Cardiac muscle cell (in vitro differentiated cells and primary cell): ENCODE data around the gene TPRG1L. TPM values are rescaled to one million over a fixed set of nuclear protein-coding genes. Genes with fewer than 3 reads are reported as not detected.

ENCODE experiments used
- DNase-seq, 2 donors: peaks; one replicate each; pipeline versions ENCODE4 v3.0.0 to v3.0.0-alpha.2; 2010 to 2017; ENCODE audit warnings: low read depth in 1 of 2, low spot score in 1 of 2
- H3K27ac ChIP-seq: fragments of 200-600 bp; sonication (generic); 2 replicates; pipeline ENCODE4 v1.5.1; 2016
- H3K27me3 ChIP-seq: fragments of 200-600 bp; sonication (generic); 2 replicates; pipeline ENCODE4 v1.6.0; 2016; ENCODE audit warnings: control low read depth
- H3K36me3 ChIP-seq: fragments of 200-600 bp; sonication (generic); 2 replicates; pipeline ENCODE4 v1.5.1; 2016; ENCODE audit warnings: control low read depth
- H3K4me1 ChIP-seq: fragments of 200-600 bp; sonication (generic); 2 replicates; pipeline ENCODE4 v1.8.1; 2017; ENCODE audit warnings: low read depth, mild to moderate bottlenecking, mixed run types
- H3K4me3 ChIP-seq: fragments of 200-600 bp; sonication (generic); 2 replicates; pipeline ENCODE4 v1.5.1; 2016; ENCODE audit warnings: mild to moderate bottlenecking
- H3K9me3 ChIP-seq: fragments of 200-600 bp; sonication (generic); 2 replicates; pipeline ENCODE4 v1.5.1; 2017; ENCODE audit warnings: low read depth, mild to moderate bottlenecking, control low read depth
- polyA plus RNA-seq: library from polyadenylated mRNA; unstranded; fragments of >200 nt; fragmentation: Nextera tagmentation; extraction: Ambion mirVana; gene quantifications from 2 replicates; pipeline ENCODE4 v1.2.1, GENCODE V29; 2016
- total RNA-seq: library from RNA; depleted of rRNA; stranded (reverse); fragments of >200 nt; gene quantifications from 2 replicates; pipeline ENCODE4 v1.2.3, GENCODE V29; 2016
- TF ChIP-seq, protein P1 (sequence below): IDR thresholded peaks from 2 replicates; pipeline ENCODE4 v1.5.1; 2012; ENCODE audit warnings: low read depth, mild to moderate bottlenecking, low read length

Gene TPRG1L
- total and polyA plus RNA-seq, 2 experiments from 2014 or later = 9.3 to 32.3 TPM

DNA sequence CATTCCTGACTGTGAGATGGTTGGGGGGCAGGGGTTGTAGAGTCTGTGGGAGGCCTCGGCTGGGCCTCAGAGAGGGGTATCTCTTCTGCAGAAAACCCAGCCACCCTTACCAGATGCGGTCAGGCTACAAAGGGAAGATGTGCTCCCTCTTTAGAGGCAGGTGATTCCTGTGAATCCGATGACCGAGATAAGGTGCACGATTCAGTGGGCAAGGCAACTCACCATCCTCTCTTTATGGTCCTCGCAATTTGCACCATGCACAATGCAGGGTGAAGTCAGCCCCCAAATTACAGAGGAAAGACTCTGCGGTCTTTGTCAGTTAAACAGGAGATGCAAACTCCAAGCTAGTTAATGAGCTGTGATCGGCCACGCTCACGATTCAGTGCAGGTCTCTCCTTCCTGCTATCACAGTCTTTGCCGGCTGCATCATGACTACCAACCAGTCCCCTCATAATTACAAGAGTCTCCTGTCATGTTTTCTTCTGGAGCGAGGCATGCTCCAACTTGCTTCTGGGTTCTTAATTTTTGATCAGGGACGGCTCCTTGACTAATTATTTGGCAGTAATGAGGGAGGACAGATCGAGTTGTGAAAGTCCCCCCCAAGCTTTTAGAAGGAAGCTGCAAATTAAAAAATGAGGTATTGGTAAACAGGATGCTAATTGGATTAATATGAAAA lies 40.0 kb downstream of the TPRG1L start:
- no peaks in the 10 kb centered on the region for H3K4me1 ChIP-seq
- no peak overlapping the region for H3K27ac ChIP-seq
- H3K4me3 ChIP-seq = no peak overlapping the region
- H3K9me3 ChIP-seq = no peaks in the 10 kb centered on the region
- peaks cover 32% of the 10 kb centered on the region for H3K27me3 ChIP-seq
- no peak for DNase-seq
- TF ChIP-seq, protein P1, sequence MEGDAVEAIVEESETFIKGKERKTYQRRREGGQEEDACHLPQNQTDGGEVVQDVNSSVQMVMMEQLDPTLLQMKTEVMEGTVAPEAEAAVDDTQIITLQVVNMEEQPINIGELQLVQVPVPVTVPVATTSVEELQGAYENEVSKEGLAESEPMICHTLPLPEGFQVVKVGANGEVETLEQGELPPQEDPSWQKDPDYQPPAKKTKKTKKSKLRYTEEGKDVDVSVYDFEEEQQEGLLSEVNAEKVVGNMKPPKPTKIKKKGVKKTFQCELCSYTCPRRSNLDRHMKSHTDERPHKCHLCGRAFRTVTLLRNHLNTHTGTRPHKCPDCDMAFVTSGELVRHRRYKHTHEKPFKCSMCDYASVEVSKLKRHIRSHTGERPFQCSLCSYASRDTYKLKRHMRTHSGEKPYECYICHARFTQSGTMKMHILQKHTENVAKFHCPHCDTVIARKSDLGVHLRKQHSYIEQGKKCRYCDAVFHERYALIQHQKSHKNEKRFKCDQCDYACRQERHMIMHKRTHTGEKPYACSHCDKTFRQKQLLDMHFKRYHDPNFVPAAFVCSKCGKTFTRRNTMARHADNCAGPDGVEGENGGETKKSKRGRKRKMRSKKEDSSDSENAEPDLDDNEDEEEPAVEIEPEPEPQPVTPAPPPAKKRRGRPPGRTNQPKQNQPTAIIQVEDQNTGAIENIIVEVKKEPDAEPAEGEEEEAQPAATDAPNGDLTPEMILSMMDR = no peak
- H3K36me3 ChIP-seq = no peaks in the 10 kb centered on the region

DNA sequence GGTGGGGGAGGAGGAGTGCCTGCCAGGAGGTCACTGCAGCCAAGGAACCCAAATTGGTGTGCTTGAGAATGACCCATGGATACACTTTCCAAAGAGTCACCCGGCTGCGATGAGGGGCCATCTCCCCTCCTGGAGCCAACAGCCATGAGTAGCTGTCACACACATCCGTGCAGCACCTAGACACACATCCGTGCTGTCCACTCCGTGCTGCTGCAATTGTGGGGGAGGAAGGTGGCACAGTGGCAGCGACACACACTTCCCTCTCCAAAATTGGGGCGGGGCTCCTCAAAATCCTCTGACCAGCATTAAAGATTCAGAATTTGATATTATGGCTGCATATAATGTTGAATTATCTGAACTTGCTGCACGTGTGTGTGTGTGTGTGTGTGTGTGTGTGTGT lies 43.3 kb downstream of the TPRG1L start:
- H3K27ac ChIP-seq = no peak overlapping the region
- H3K9me3 ChIP-seq = no peaks in the 10 kb centered on the region
- TF ChIP-seq, protein P1 = no peak
- H3K36me3 ChIP-seq = no peaks in the 10 kb centered on the region
- H3K4me1 ChIP-seq = no peaks in the 10 kb centered on the region
- no peak for DNase-seq
- no peak overlapping the region for H3K4me3 ChIP-seq
- H3K27me3 ChIP-seq = peaks cover 30% of the 10 kb centered on the region

DNA sequence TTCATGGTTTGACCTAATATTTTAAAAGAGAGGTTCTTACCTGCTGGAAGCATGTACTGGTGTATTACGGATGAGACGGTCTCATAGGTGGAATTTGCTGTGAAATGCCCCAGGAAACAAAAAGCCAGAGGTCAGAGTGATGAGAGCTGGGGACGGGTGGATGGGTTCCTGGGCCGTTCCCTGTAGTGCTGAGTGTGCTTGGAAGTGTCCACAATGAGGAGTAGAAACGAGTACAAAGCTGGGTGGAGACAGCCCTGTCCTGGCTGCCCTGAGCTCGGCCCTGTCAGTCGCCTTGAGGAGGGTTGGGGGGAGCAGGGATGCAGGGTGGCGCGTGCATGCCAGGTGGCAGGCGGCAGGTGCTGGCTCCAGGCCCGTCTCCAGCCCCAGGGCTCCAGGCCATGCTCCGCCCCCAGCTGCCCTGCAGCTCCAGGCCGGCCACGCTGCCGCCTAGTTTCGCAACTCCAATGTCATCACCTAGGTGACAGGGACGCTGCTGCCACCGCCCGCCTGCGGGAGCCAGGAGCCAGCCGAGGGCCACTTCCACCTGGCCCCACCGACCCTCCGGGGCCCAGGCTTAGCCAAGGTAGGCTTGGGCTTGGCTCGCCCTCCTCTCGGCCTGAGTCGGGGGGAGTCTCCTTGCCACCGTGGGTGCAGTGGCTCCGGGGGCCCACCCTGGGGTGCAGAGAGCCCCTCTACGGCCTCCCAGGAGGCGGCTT lies 43.9 kb downstream of the TPRG1L start:
- H3K27me3 ChIP-seq = peaks cover 29% of the 10 kb centered on the region
- TF ChIP-seq, protein P1 = no peak
- no peaks in the 10 kb centered on the region for H3K9me3 ChIP-seq
- no peak overlapping the region for H3K4me3 ChIP-seq
- no peaks in the 10 kb centered on the region for H3K4me1 ChIP-seq
- peak; percentile 26 to 88 for DNase-seq
- H3K36me3 ChIP-seq = no peaks in the 10 kb centered on the region
- H3K27ac ChIP-seq = no peak overlapping the region

DNA sequence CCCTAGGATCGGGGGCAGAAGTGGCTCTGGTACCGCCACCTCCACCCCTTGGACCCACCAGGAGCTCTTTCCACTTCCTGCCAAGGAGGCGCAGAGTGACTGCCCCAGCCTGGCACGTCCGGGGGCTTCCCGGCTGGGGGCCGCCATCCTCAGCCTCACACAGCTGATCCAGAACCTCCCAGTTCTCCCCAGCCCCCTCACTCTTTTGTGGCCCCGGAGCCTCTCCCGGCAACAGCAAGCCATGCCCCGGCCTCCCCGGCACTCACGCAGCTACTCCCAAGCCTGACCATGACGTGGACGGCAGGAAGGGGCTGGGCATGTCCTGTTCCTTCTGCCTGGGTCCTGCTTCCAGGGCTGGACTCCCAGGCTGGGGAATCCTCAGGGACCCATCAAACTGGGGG lies 44.6 kb downstream of the TPRG1L start:
- TF ChIP-seq, protein P1 = no peak
- no peaks in the 10 kb centered on the region for H3K9me3 ChIP-seq
- no peak for DNase-seq
- no peak overlapping the region for H3K27ac ChIP-seq
- no peaks in the 10 kb centered on the region for H3K4me1 ChIP-seq
- peaks cover 29% of the 10 kb centered on the region for H3K27me3 ChIP-seq
- H3K4me3 ChIP-seq = no peak overlapping the region
- no peaks in the 10 kb centered on the region for H3K36me3 ChIP-seq

DNA sequence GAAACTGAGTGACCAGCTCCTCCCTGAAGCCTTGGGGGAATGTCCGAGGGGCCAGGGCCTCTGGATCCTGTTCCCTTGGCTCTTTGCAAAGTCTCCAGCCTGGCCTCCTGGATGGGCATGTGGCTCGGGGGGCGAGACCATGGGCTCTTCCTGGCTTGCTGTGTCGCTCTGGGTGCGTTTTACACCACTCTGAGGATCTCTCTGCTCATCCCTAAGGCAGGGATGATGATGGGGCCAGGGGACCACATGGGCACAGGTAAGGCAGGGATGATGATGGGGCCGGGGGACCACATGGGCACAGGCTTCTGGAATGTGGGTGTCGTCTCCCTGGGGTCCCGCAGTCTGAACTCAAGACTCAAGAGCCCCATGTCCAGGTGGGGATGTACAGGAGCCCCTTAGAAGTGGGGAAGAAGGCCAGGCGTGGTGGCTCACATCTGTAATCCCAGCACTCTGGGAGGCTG lies 45.2 kb downstream of the TPRG1L start:
- DNase-seq = no peak
- Histone ChIP-seq H3K27ac (no peak overlapping the region), H3K9me3 (no peaks in the 10 kb centered on the region), H3K4me1 (no peaks in the 10 kb centered on the region), H3K36me3 (no peaks in the 10 kb centered on the region), H3K27me3 (peaks cover 29% of the 10 kb centered on the region), H3K4me3 (no peak overlapping the region)
- TF ChIP-seq, protein P1 = no peak
